SKM-1 (cell line): Measurements from ENCODE around the gene BET1L.
"Not testable (repeated sequence)": the region's sequence is repeated elsewhere in the genome, so short reads cannot be mapped to it uniquely, and the experiment has no call there.

Source experiments
- DNase-seq: peaks from one replicate; lab custom pipeline; 2025; ENCODE audit not compliant: unreplicated experiment; lab: John Stamatoyannopoulos, UW

BET1L gene

GRCh38 chr11:207208-207862, at the start of gene BET1L, which contains the start of gene RIC8A:
Gene BET1L (minus strand): TSS chr11:207399. CDS start chr11:207321, 78 bp downstream.
Gene RIC8A (plus strand): TSS chr11:207708. CDS start chr11:208855, 1,147 bp downstream.
- DNase-seq = peak; percentile 89

- no peak for DNase-seq
Measured at GRCh38 chr11:255816-256215, 48.6 kb upstream of the BET1L start.

DNA sequence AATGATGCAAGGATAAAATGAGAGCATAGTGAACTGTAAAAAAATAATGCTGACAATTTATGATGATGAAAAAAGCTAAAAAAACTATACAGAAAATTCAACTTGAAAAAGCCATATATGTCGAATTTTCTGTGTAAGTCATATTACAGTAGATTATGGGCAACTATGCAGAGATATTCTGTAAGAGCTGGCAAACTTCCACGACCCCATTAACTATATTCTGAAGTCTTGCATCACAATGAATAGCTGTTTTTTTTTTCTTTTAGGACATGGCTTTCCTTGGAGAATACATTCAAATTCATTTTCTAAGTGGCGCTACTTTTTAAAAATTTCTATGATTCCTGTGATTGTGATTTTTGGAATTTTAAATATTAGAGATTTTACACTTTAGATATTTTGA, 48.0 kb upstream of the BET1L start:
- no peak for DNase-seq

DNA sequence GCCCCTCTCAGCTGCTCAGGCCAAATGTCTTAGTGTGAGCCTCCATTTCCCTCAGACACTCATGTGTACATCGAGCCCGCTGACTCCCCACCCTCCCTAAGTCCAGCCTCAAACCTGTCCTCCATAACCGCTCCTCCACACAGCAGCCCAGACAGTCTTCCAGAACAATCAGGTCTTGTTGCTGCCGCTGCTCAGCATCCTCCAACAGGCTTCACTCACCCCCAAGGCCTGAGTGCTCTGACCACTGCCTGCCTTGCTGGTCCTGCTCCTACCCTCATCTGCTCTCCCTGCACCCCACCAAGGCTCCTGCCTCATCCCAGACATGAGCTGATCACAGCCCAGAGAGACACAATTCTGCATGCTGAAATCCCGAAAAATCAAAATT, 46.7 kb upstream of the BET1L start:
- DNase-seq = no peak

GRCh38 chr11:253160-253885, 46.1 kb upstream of the BET1L start:
- DNase-seq = no peak

DNA sequence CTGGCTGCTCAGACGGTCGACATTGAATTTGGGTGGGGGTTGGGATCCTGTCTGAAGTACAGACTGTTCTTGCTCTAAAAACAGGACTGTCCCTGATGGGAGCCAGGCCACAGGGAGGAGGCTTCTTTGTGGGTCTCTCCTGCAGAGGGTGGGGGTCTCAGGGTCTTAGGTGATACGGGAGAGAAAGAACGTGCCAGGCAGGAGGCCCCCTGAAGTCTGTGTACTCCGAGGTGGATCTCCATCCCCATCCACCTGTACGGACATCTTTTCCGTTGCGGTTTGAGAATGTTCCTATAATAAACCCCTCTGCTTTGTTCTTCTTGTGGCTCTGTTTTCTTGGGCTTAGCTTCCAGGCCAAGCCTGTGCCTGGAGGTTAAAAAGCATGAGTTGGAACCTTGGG, 45.5 kb upstream of the BET1L start:
- no peak for DNase-seq

DNA sequence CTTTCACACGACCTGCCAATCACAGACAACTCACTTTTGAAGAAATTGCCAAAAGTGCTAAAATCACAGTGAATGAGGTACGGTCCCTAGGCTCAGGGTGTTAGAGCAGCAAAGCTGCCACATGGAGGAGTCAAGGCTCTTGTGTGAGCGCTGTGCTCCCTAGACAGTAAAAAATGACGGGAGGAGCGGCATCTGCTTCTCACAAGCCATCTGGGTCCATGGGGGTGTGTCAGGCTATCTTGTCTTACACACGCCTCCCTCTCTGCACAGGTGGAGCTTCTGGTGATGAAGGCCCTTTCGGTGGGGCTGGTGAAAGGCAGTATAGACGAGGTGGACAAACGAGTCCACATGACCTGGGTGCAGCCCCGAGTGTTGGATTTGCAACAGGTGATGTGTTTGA, 44.4 kb upstream of the BET1L start:
- DNase-seq = no peak

GRCh38 chr11:250740-251299, 43.6 kb upstream of the BET1L start:
- DNase-seq = peak; percentile 22

GRCh38 chr11:250274-250673, 43.1 kb upstream of the BET1L start:
- DNase-seq = no peak

GRCh38 chr11:249062-249461, 41.9 kb upstream of the BET1L start:
- DNase-seq = no peak

DNA sequence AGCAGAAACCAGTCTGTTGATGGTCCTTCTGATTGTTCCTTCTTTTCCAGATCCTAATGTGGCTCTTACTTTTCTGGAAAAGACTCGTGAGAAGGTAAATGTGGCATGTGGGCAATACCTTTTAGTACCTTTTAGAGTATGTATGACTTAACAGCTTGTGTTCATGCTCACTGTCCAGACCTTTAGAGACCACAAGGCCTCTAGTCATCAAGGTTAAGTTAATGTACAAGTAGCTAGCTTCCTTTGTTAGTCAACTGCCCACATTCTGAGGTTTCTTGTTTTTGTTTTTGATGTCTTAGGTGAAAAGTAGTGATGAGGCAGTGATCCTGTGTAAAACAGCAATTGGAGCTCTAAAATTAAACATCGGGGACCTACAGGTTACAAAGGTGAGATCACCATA, 37.2 kb upstream of the BET1L start:
- DNase-seq = no peak

GRCh38 chr11:241634-242033, 34.4 kb upstream of the BET1L start:
- DNase-seq = no peak

- DNase-seq = no peak
Measured at GRCh38 chr11:240315-240714, 33.1 kb upstream of the BET1L start.

GRCh38 chr11:238346-238745, 31.1 kb upstream of the BET1L start:
- DNase-seq = not testable (repeated sequence)

DNA sequence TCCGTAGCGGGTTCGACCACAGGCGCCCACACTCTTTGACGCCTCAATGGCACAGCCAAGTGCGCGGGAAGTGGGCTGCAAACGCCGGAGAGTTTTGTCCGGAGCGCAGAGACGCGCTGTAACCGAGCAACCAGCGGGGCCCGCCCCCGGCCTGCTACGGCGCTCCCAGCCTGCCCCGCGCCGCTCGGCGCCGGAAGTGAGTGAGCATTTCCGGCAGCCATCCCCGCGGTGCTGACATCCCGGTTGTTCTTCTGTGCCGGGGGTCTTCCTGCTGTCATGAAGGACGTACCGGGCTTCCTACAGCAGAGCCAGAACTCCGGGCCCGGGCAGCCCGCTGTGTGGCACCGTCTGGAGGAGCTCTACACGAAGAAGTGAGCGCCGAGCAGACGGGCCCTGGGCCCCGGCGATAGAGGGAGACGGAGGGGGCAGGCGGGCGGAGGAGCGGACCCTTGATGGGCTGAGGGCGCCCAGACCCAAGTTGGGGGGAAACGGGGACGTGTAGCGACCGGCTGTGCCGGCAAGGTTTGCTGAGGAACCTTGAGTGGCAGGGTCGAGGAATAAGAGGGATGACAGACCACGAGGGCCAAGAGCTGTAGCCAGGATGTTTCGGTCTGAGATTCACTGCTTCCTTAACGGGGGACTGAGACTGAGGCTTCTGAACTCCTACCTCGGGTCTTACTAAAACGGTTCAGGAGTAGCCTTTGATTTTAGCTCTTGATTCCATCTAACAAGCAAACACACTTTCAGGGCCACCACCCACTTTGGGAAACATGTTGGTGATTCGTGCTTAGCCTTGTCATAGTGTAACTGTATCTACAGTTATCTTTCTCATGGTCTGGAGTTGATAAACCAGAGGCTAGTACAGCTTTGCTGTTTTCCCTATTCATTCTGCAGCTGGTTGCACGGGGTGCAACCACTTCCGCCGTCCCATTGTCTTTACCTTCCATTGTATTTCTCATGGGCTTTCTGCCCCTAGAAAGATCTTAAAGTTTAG, 29.9 kb upstream of the BET1L start, which contains the start of gene PSMD13:
Gene PSMD13, plus strand, starts transcription at position 203 of the 994 bp plus-strand sequence. Its CDS starts 74 bp downstream, at position 277.
- DNase-seq = peak; percentile 64

GRCh38 chr11:235997-236773, 29.0 kb upstream of the BET1L start, which contains the start of gene SIRT3:
Gene SIRT3 (minus strand): TSS chr11:236342. CDS start chr11:236328, 14 bp downstream.
- DNase-seq = peak; percentile 89

DNA sequence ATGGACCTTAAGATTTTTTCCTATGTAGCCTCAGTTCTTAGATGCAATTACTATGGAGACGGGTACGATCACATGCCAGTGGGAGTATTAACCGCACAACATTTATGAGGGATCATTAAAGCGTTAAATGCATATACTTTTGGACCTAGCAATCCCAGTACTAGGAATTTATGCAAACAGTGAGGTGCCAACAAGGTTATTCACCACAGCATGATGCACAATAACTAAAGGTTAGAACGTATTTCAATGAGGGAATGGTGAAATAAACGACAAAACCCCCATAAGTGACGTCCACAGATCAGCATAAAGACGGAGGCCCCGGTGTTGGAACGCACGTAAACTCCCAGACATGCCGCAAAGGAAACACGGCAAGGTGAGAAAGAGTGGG, 28.4 kb upstream of the BET1L start:
- no peak for DNase-seq

GRCh38 chr11:235180-235579, 28.0 kb upstream of the BET1L start:
- no peak for DNase-seq

DNA sequence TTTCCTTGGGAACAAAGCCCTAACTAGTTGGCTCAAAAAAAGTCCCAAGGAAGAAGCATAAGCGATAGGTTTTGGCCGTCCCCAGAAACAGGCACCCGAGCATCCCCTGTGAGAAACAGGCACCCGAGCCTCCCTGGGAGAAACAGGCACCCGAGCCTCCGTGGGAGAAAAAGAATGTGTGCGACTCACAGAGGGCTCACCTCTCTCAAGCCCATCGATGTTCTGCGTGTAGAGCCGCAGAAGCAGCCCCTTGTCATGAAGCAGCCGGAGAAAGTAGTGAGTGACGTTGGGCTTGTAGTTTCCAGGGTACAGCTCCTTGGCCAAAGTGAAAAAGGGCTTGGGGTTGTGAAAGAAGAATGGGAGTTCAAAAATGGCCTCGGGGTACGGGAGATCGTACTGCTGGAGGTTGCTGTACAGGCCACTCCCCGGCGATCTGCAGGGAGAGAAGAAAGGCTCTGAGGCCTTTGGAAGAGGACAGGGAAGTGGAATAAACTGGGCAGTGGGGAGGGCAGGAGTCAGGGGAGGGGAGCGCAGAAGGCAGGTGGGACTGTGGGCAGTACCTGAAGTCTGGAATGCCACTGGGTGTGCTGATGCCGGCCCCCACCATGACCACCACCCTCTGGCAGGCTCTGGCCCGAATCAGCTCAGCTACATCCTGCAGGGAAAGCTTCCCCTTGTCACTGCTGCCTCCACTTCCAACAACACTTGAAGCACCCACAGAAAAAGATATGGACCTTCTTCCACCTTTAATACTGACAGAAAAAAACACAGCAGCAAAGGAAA, 25.8 kb upstream of the BET1L start:
- no peak for DNase-seq
